ENCODE results near the gene FZD4. TPM values are rescaled to one million over a fixed set of nuclear protein-coding genes. Genes with fewer than 3 reads are reported as not detected.
A peak's percentile ranks its signal among the peaks of the same experiment; 100 is the strongest.
"Not testable (repeated sequence)": the region's sequence is repeated elsewhere in the genome, so short reads cannot be mapped to it uniquely, and the experiment has no call there.

FZD4 gene
- total RNA-seq, 1 donor, result 12.7 TPM

GRCh38 chr11:86940122-86940777 lies 14.9 kb downstream of the FZD4 start:
- peak overlapping the region; percentile 88 for H2AFZ ChIP-seq (ENCODE audit: low read length)
- TF ChIP-seq, protein P1, sequence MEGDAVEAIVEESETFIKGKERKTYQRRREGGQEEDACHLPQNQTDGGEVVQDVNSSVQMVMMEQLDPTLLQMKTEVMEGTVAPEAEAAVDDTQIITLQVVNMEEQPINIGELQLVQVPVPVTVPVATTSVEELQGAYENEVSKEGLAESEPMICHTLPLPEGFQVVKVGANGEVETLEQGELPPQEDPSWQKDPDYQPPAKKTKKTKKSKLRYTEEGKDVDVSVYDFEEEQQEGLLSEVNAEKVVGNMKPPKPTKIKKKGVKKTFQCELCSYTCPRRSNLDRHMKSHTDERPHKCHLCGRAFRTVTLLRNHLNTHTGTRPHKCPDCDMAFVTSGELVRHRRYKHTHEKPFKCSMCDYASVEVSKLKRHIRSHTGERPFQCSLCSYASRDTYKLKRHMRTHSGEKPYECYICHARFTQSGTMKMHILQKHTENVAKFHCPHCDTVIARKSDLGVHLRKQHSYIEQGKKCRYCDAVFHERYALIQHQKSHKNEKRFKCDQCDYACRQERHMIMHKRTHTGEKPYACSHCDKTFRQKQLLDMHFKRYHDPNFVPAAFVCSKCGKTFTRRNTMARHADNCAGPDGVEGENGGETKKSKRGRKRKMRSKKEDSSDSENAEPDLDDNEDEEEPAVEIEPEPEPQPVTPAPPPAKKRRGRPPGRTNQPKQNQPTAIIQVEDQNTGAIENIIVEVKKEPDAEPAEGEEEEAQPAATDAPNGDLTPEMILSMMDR (IDR thresholded peaks at IDR 0.05; ENCODE audit: extremely low read depth, low read depth, low read length), result no peak
- H4K20me1 ChIP-seq (ENCODE audit: insufficient read depth, low read length), result no peaks in the 10 kb centered on the region
- peak overlapping the region; percentile 35 for H3K27ac ChIP-seq (ENCODE audit: low read depth, low read length)
- H3K36me3 ChIP-seq (ENCODE audit: insufficient read depth, low read length), result no peaks in the 10 kb centered on the region
- H3K27me3 ChIP-seq (ENCODE audit: insufficient read depth, low read length), result no peaks in the 10 kb centered on the region
- H3K4me1 ChIP-seq (ENCODE audit: insufficient read depth, low read length), result peaks cover 31% of the 10 kb centered on the region
- no peaks in the 10 kb centered on the region for H3K79me2 ChIP-seq (ENCODE audit: insufficient read depth, low read length)
- H3K4me2 ChIP-seq (ENCODE audit: insufficient read depth, low read length), result peak overlapping the region; percentile 77
- peak overlapping the region; percentile 28 for H3K4me3 ChIP-seq (ENCODE audit: insufficient read depth, low read length)
- no peaks in the 10 kb centered on the region for H3K9me3 ChIP-seq (ENCODE audit: low read depth, low read length)
- peak; percentile 78 for DNase-seq (ENCODE audit: insufficient read length, low spot score, missing footprints)

GRCh38 chr11:86938900-86939880 lies 16.0 kb downstream of the FZD4 start:
- Histone ChIP-seq H3K4me3 (ENCODE audit: insufficient read depth, low read length) (no peak overlapping the region), H3K4me1 (ENCODE audit: insufficient read depth, low read length) (peaks cover 33% of the 10 kb centered on the region), H3K79me2 (ENCODE audit: insufficient read depth, low read length) (no peaks in the 10 kb centered on the region), H3K27ac (ENCODE audit: low read depth, low read length) (no peak overlapping the region), H2AFZ (ENCODE audit: low read length) (no peak overlapping the region), H3K27me3 (ENCODE audit: insufficient read depth, low read length) (no peaks in the 10 kb centered on the region), H3K4me2 (ENCODE audit: insufficient read depth, low read length) (no peak overlapping the region), H3K9me3 (ENCODE audit: low read depth, low read length) (no peaks in the 10 kb centered on the region), H4K20me1 (ENCODE audit: insufficient read depth, low read length) (no peaks in the 10 kb centered on the region), H3K36me3 (ENCODE audit: insufficient read depth, low read length) (no peaks in the 10 kb centered on the region)
- TF ChIP-seq, protein P1 (IDR thresholded peaks at IDR 0.05; ENCODE audit: extremely low read depth, low read depth, low read length), result peak; percentile 59
- DNase-seq (ENCODE audit: insufficient read length, low spot score, missing footprints), result peak; percentile 53

GRCh38 chr11:86938203-86938899 lies 16.8 kb downstream of the FZD4 start:
- Histone ChIP-seq H3K4me1 (ENCODE audit: insufficient read depth, low read length) (peaks cover 41% of the 10 kb centered on the region), H3K79me2 (ENCODE audit: insufficient read depth, low read length) (no peaks in the 10 kb centered on the region), H3K4me3 (ENCODE audit: insufficient read depth, low read length) (no peak overlapping the region), H3K36me3 (ENCODE audit: insufficient read depth, low read length) (no peaks in the 10 kb centered on the region), H4K20me1 (ENCODE audit: insufficient read depth, low read length) (no peaks in the 10 kb centered on the region), H3K9me3 (ENCODE audit: low read depth, low read length) (no peaks in the 10 kb centered on the region), H3K27me3 (ENCODE audit: insufficient read depth, low read length) (no peaks in the 10 kb centered on the region), H3K4me2 (ENCODE audit: insufficient read depth, low read length) (no peak overlapping the region), H3K27ac (ENCODE audit: low read depth, low read length) (no peak overlapping the region), H2AFZ (ENCODE audit: low read length) (no peak overlapping the region)
- TF ChIP-seq, protein P1 (IDR thresholded peaks at IDR 0.05; ENCODE audit: extremely low read depth, low read depth, low read length), result no peak
- no peak for DNase-seq (ENCODE audit: insufficient read length, low spot score, missing footprints)

DNA sequence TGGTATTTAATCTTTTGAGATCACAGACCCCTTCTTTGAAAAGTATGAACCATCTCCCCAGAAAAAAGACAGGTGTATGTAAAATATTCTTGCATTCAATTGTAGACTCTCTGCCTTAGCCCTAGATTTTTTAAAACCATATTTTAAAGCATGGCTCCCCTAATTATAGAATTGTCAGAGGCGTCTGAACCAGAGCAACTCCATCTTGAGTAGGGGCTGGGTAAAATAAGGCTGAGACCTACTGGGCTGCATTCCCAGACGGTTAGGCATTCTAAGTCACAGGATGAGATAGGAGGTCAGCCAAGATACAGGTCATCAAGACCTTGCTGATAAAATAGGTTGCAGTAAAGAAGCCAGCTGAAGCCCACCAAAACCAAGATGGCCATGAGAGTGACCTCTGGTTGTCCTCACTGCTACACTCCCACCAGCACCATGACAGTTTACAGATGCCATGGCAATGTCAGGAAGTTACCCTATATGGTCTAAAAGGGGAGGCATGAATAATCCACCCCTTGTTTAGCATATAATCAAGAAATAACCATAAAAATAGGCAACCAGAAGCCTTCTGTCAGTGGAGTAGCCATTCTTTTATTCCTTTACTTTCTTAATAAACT lies 17.9 kb downstream of the FZD4 start:
- H2AFZ ChIP-seq (ENCODE audit: low read length); H3K27ac ChIP-seq (ENCODE audit: low read depth, low read length); H3K27me3 ChIP-seq (ENCODE audit: insufficient read depth, low read length); H3K9me3 ChIP-seq (ENCODE audit: low read depth, low read length); H3K36me3 ChIP-seq (ENCODE audit: insufficient read depth, low read length); H4K20me1 ChIP-seq (ENCODE audit: insufficient read depth, low read length); H3K4me3 ChIP-seq (ENCODE audit: insufficient read depth, low read length); H3K79me2 ChIP-seq (ENCODE audit: insufficient read depth, low read length); H3K4me2 ChIP-seq (ENCODE audit: insufficient read depth, low read length); DNase-seq (ENCODE audit: insufficient read length, low spot score, missing footprints): not testable (repeated sequence)
- H3K4me1 ChIP-seq (ENCODE audit: insufficient read depth, low read length), result peaks cover 43% of the 10 kb centered on the region

All from osteoblast (primary cell).